HepG2 (cell line): ENCODE results near the gene DHX16. TPM values are rescaled to one million over a fixed set of nuclear protein-coding genes. Genes with fewer than 3 reads are reported as not detected.

ENCODE experiments used
- ATAC-seq: fragments of 200-7000 bp; cut with Tn5 transposase; 3 replicates; pipeline ENCODE4 v1.9.1; 2020; ENCODE audit warnings: mild to moderate bottlenecking, moderate library complexity
- BruUV-seq: library from RNA; stranded (reverse); fragments of 400-500 nt; replicated peaks from 2 replicates; lab custom pipeline; 2021; lab: Mats Ljungman, UMichigan
- CTCF ChIA-PET: fragments of 300-600 bp; formaldehyde crosslinking; extraction: SDS; loops from one replicate; lab custom pipeline; 2021; ENCODE audit warnings: low total read pairs, inconsistent platforms, low intra/inter-chr PET ratio; lab: Yijun Ruan, JAX
- POLR2A ChIA-PET: fragments of 350-600 bp; sonication (Branson Sonifier 250); formaldehyde crosslinking; loops from one replicate; lab custom pipeline; 2020; ENCODE audit warnings: antibody characterized with exemption, inconsistent platforms; lab: Yijun Ruan, JAX
- DNase-seq: peaks from one replicate; pipeline ENCODE4 v3.0.0-alpha.2; 2015; ENCODE audit warnings: low spot score
- FAIRE-seq: peaks from 3 replicates; lab custom pipeline; 2011; peaks lifted over from hg19 to GRCh38; lab: Jason Lieb, UNC
- H2AFZ ChIP-seq: one replicate; pipeline ENCODE4 v1.6.1; 2011; ENCODE audit warnings: low read length, inconsistent platforms
- H3K27ac ChIP-seq: fragments of 300-600 bp; 3 replicates; pipeline ENCODE4 v1.8.0; 2011; ENCODE audit warnings: mixed run types, mild to moderate bottlenecking, mixed read lengths, low read length, inconsistent platforms; ENCODE audit not compliant: insufficient read depth; ENCODE audit errors: extremely low read length
- H3K27me3 ChIP-seq, 2 experiments: fragments of 200-600 bp in 1 of 2; 2 replicates in 1 of 2; 3 replicates in 1 of 2; pipeline versions ENCODE4 v1.6.0 to v1.8.0; 2011; ENCODE audit warnings: low read length in 2 of 2, mild to moderate bottlenecking in 2 of 2, moderate library complexity in 2 of 2, inconsistent platforms in 1 of 2; ENCODE audit not compliant: insufficient read depth in 2 of 2, control insufficient read depth in 1 of 2
- H3K36me3 ChIP-seq, 2 experiments: fragments of 200-600 bp in 1 of 2; replicated peaks in 1 of 2; 2 replicates in 1 of 2; 3 replicates in 1 of 2; pipeline versions ENCODE4 v1.5.1 to v1.8.0; 2011; ENCODE audit warnings: low read length in 2 of 2, inconsistent platforms in 1 of 2; ENCODE audit not compliant: insufficient read depth in 2 of 2, control insufficient read depth in 1 of 2
- H3K4me1 ChIP-seq: 2 replicates; pipeline ENCODE4 v1.5.1; 2012; ENCODE audit warnings: low read length, inconsistent platforms; ENCODE audit not compliant: insufficient read depth
- H3K4me2 ChIP-seq: 2 replicates; pipeline ENCODE4 v1.6.0; 2011; ENCODE audit warnings: low read depth, low read length, inconsistent platforms
- H3K4me3 ChIP-seq, 3 experiments: fragments of 200-600 bp in 1 of 3; sonication (generic), shearing (Covaris generic) in 1 of 3; replicated peaks in 1 of 3; 2 replicates each; pipeline ENCODE4 v1.5.1; 2011 to 2016; ENCODE audit warnings: low read length in 3 of 3, inconsistent platforms in 2 of 3, low read depth in 2 of 3, mild to moderate bottlenecking in 2 of 3, control low read depth in 1 of 3, mixed read lengths in 1 of 3; ENCODE audit not compliant: insufficient read depth in 1 of 3
- H3K79me2 ChIP-seq: one replicate; pipeline ENCODE4 v1.6.1; 2011; ENCODE audit warnings: low read length, inconsistent platforms; ENCODE audit not compliant: insufficient read depth
- H3K9ac ChIP-seq: 2 replicates; pipeline ENCODE4 v1.6.0; 2011; ENCODE audit warnings: mild to moderate bottlenecking, low read depth, low read length, inconsistent platforms; ENCODE audit not compliant: insufficient read depth
- H3K9me3 ChIP-seq: 2 replicates; pipeline ENCODE4 v1.5.1; 2012; ENCODE audit warnings: mild to moderate bottlenecking, low read length
- H4K20me1 ChIP-seq: 2 replicates; pipeline ENCODE4 v1.6.0; 2011; ENCODE audit warnings: inconsistent platforms, mild to moderate bottlenecking, low read length, moderate library complexity; ENCODE audit not compliant: insufficient read depth
- DPF2 ChIP-seq: sonication (generic); formaldehyde crosslinking; IDR thresholded peaks from 2 replicates; pipeline ENCODE4 v1.4.0; 2020; ENCODE audit warnings: mild to moderate bottlenecking, low read depth, missing genetic modification reagents, borderline replicate concordance
- HMG20B ChIP-seq: conservative IDR thresholded peaks from 2 replicates; pipeline ENCODE4 v1.6.1; 2016; ENCODE audit warnings: missing genetic modification reagents, missing compliant biosample characterization
- KDM5B ChIP-seq: sonication (generic); formaldehyde crosslinking; IDR thresholded peaks from 2 replicates; pipeline ENCODE4 v1.4.0; 2020; ENCODE audit warnings: missing genetic modification reagents, mild to moderate bottlenecking, borderline replicate concordance
- MED13 ChIP-seq: sonication (generic); formaldehyde crosslinking; IDR thresholded peaks from 2 replicates; pipeline ENCODE4 v1.5.0; 2020; ENCODE audit warnings: missing genetic modification reagents
- MIER3 ChIP-seq: IDR thresholded peaks from 2 replicates; pipeline ENCODE4 v1.6.1; 2016; ENCODE audit warnings: missing compliant biosample characterization, borderline replicate concordance
- MTA3 ChIP-seq: sonication (generic); formaldehyde crosslinking; IDR thresholded peaks from 2 replicates; pipeline ENCODE4 v1.4.0; 2020; ENCODE audit warnings: missing genetic modification reagents
- RFX5 ChIP-seq: IDR thresholded peaks from 2 replicates; pipeline ENCODE4 v1.6.1; 2011; ENCODE audit warnings: low read depth, low read length, improper control_type of control experiment
- SALL1 ChIP-seq: sonication (generic); formaldehyde crosslinking; IDR thresholded peaks from 2 replicates; pipeline ENCODE4 v1.8.0; 2022; ENCODE audit warnings: mild to moderate bottlenecking, missing genetic modification reagents
- SPEN ChIP-seq: sonication (generic); formaldehyde crosslinking; IDR thresholded peaks from 2 replicates; pipeline ENCODE4 v1.5.1; 2020; ENCODE audit warnings: low read depth, mild to moderate bottlenecking, missing genetic modification reagents
- TBX3 ChIP-seq: fragments of 450-650 bp; IDR thresholded peaks from 2 replicates; pipeline ENCODE4 v1.6.1; 2017; ENCODE audit warnings: antibody characterized with exemption, mild to moderate bottlenecking, inconsistent platforms, borderline replicate concordance
- ZNF350 ChIP-seq: sonication (generic); formaldehyde crosslinking; IDR thresholded peaks from 2 replicates; pipeline ENCODE4 v1.4.0; 2020; ENCODE audit warnings: mild to moderate bottlenecking, low read depth, missing genetic modification reagents, borderline replicate concordance
- ZNF451 ChIP-seq: sonication (generic); formaldehyde crosslinking; IDR thresholded peaks from 2 replicates; pipeline ENCODE4 v1.5.0; 2020; ENCODE audit warnings: mild to moderate bottlenecking, missing genetic modification reagents
- ZNF761 ChIP-seq: sonication (generic); formaldehyde crosslinking; conservative IDR thresholded peaks from 2 replicates; pipeline ENCODE4 v1.4.0; 2020; ENCODE audit warnings: mild to moderate bottlenecking, missing genetic modification reagents
- WGBS: methylation state at CpG from one replicate; pipeline ENCODE4 v1.1.6; 2017; ENCODE audit warnings: low lambda C conversion rate; 5-methylcytosine and 5-hydroxymethylcytosine counted together
- in situ Hi-C: cut with HindIII; loops from 2 replicates; pipeline ENCODE4 v1.10.0; 2017; ENCODE audit warnings: low pct_unique_long_range_greater_than_20kb; ENCODE audit not compliant: extremely low pct_ligation_motif_present
- intact Hi-C: fragments of 100-400 bp; cut with micrococcal nuclease; formaldehyde crosslinking; loops from one replicate; pipeline ENCODE4 v1.10.0; 2022; ENCODE audit not compliant: unreplicated experiment
- polyA plus RNA-seq, 8 experiments: library from polyadenylated mRNA; depleted of rRNA in 3 of 8; stranded (reverse) in 7 of 8; unstranded in 1 of 8; fragments of >200 nt; fragmentation: Illumina TruSeq in 4 of 8; extraction: Trizol in 4 of 8; gene quantifications; 2 replicates each; pipeline versions ENCODE4 v1.2.1 to v1.2.3, GENCODE V29; 2011 to 2016; ENCODE audit warnings: low read depth in 4 of 8, missing spikeins in 1 of 8, mixed read lengths in 1 of 8; ENCODE audit not compliant: insufficient read depth in 1 of 8
- total RNA-seq, 5 experiments: library from RNA; depleted of rRNA; stranded (reverse); fragments of >200 nt; fragmentation: Illumina TruSeq; extraction: Trizol; gene quantifications; 2 replicates each; pipeline ENCODE4 v1.2.3, GENCODE V29; 2016; ENCODE audit warnings: low read depth in 1 of 5
- TF ChIP-seq, protein P1 (sequence below): sonication (generic); formaldehyde crosslinking; IDR thresholded peaks from 2 replicates; pipeline ENCODE4 v1.4.0; 2020; ENCODE audit warnings: low read depth, mild to moderate bottlenecking, missing genetic modification reagents
- TF ChIP-seq, protein P2 (sequence below): sonication (generic); formaldehyde crosslinking; IDR thresholded peaks from 2 replicates; pipeline ENCODE4 v1.5.0; 2020; ENCODE audit warnings: mild to moderate bottlenecking, missing genetic modification reagents
- TF ChIP-seq, protein P3 (sequence below): IDR thresholded peaks from 2 replicates; pipeline ENCODE4 v1.6.1; 2016; ENCODE audit warnings: missing biosample characterization, missing genetic modification reagents, low read depth

DHX16 gene
- total and polyA plus RNA-seq, 2 of the 13 experiments (the other 11 are each of a cell fraction or from before 2014, with no cell fraction given): 57.0 to 58.5 TPM

DNA sequence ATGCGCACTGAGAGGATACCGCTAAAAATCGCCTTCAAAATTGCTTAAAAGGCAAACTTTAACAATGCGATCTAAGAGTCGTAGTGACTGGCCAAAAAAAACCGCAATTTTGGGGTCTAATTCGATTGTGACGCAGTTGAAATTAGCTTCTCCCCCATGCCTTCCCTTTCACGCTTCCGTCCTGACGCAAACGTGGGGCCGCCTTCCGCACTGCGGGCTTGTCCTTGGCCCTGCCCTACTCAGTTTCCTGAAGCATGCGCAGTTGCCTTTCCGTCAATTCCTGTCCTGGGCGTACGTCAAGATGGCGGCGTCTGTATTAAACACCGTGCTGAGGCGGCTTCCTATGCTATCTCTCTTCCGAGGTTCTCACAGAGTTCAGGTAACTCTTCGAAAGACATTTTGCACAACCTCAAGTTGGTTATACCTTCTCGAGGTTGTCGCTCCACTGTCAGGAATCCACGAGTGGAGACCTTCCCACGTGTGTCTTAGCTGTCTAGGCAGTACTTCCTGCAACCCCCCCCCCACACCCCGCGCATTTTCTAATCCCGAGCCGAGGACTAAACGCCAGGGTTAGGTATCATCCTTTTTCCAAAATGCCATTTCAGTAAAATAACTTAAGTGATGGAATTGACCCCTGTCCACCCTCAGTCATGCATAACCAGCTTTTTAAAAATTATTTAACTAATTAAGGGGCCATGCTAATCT, 55.1 kb downstream of the DHX16 start, which contains the start of gene MRPS18B (continued):
- TF ChIP-seq, protein P1, sequence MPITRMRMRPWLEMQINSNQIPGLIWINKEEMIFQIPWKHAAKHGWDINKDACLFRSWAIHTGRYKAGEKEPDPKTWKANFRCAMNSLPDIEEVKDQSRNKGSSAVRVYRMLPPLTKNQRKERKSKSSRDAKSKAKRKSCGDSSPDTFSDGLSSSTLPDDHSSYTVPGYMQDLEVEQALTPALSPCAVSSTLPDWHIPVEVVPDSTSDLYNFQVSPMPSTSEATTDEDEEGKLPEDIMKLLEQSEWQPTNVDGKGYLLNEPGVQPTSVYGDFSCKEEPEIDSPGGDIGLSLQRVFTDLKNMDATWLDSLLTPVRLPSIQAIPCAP: no peak
- TF ChIP-seq KDM5B (CRISPR knock-in tag) (peak; percentile 81), MTA3 (CRISPR knock-in tag) (no peak)
- TF ChIP-seq, all 625 proteins: peak for 259

DNA sequence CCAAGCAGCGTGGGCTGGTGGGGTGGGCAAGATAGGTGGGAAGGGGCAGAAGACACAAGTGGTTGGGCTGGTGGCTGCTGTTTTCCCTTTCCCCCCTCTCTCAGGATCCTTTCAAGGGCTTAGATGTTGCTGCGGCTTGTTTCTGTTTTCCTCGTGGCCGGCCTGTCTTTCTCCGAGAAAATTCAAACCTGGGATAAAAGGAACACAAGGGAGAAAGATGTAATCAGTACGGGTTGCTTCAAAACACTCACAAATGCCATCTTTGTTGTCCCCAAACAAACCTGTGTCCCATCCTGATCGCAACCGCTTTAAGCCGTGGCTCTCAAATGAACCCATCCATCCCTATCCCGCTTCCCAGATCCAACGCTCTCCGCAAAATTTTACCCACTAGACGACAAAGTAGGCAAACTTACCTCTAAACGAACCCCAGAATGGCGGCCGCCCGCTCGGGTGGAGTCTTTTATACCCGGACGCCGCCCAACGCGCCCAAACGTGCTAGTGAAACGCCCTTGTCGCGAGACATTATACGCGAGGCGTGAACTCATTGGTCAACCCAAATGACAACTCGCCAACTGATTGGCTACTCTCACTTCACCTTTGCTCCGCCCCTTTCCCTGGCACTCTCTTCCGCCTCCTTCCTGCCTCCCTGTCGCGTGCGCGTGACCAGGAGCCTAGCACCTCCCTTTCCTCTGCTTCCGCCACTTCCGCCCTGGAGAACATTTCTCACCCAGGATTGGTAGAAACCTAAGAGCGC, 55.8 kb downstream of the DHX16 start, which contains the start of gene PPP1R10:
Gene PPP1R10, minus strand, starts transcription at position 433 of the 754 bp plus-strand sequence. CDS start 7,299 bp downstream, outside the sequence.
- CTCF ChIA-PET: no interaction called here
- peak; percentile 83 for ATAC-seq
- TF ChIP-seq ZNF761 (CRISPR knock-in tag) (no peak), HMG20B (CRISPR knock-in tag) (0 out of 2 replicates have a peak, but pooled peaks have one; percentile 26), SALL1 (CRISPR knock-in tag) (peak; percentile 73), TBX3 (peak; percentile 97), DPF2 (CRISPR knock-in tag) (no peak), RFX5 (peak; percentile 65), MIER3 (CRISPR knock-in tag) (peak; percentile 73), ZNF451 (CRISPR knock-in tag) (peak; percentile 71; the same call in 1 of the 2 replicates), MED13 (peak; percentile 38; the same call in 1 of the 2 replicates), SPEN (peak; percentile 91; the same call in 1 of the 2 replicates), ZNF350 (no peak)
- TF ChIP-seq, protein P2, sequence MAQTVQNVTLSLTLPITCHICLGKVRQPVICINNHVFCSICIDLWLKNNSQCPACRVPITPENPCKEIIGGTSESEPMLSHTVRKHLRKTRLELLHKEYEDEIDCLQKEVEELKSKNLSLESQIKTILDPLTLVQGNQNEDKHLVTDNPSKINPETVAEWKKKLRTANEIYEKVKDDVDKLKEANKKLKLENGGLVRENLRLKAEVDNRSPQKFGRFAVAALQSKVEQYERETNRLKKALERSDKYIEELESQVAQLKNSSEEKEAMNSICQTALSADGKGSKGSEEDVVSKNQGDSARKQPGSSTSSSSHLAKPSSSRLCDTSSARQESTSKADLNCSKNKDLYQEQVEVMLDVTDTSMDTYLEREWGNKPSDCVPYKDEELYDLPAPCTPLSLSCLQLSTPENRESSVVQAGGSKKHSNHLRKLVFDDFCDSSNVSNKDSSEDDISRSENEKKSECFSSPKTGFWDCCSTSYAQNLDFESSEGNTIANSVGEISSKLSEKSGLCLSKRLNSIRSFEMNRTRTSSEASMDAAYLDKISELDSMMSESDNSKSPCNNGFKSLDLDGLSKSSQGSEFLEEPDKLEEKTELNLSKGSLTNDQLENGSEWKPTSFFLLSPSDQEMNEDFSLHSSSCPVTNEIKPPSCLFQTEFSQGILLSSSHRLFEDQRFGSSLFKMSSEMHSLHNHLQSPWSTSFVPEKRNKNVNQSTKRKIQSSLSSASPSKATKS (CRISPR knock-in tag): no peak
- TF ChIP-seq, protein P3, sequence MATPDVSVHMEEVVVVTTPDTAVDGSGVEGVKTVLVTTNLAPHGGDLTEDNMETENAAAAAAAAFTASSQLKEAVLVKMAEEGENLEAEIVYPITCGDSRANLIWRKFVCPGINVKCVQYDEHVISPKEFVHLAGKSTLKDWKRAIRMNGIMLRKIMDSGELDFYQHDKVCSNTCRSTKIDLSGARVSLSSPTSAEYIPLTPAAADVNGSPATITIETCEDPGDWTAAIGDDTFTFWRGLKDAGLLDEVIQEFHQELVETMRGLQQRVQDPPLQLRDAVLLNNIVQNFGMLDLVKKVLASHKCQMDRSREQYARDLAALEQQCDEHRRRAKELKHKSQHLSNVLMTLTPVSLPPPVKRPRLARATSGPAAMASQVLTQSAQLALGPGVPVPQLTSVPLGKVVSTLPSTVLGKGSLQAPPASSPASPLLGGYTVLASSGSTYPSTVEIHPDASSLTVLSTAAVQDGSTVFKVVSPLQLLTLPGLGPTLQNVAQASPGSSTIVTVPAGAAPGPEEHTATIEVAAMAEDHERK: peak; percentile 82; the same call in 1 of the 2 replicates

More for the DNA sequence above, 55.8 kb downstream of the DHX16 start, which contains the start of gene PPP1R10:
- POLR2A ChIA-PET: interaction anchor here (0.7 to 2.6 kb wide), 26 partner anchors 10 to 267 kb away, joined by 3 to 36 read pairs (median 7); partner anchors contain the start of genes ABCF1, ATAT1, C6orf136 and DDR1
- DNase-seq (peak; percentile 100), FAIRE-seq (peak; percentile 91)
- peak within 1 kb of the TSS; percentile 59 for H2AFZ ChIP-seq
- intact Hi-C loops (loop anchor here (2.0 to 5.0 kb wide), 3 partner anchors 40 to 104 kb away; partner anchors contain the start of genes DHX16 and TUBB), in situ Hi-C loops (no loop called here)
- no peaks in the 10 kb centered on the region for H3K9me3 ChIP-seq
- peak within 1 kb of the TSS; percentile 100 for H3K9ac ChIP-seq
- H4K20me1 ChIP-seq: peaks cover 12% of the 10 kb centered on the region
- TSS peak; percentile 75 for BruUV-seq
- WGBS: under 1% methylated on average over 40 of the region's 40 CpGs
- H3K79me2 ChIP-seq: peaks cover 44% of the 10 kb centered on the region
- H3K4me1 ChIP-seq: peaks cover 35% of the 10 kb centered on the region
- peak within 1 kb of the TSS; percentile 87 to 97 (median 89) for H3K4me3 ChIP-seq
- H3K27me3 ChIP-seq: no peaks in the 10 kb centered on the region; a peak in 1 of 5 replicates
- H3K27ac ChIP-seq: peak within 1 kb of the TSS; percentile 98
- H3K4me2 ChIP-seq: peak within 1 kb of the TSS; percentile 88
- H3K36me3 ChIP-seq: peaks cover 4 to 18% of the 10 kb centered on the region in 2 experiments
